Bronchial epithelial cell (primary cell): ENCODE data around the gene PGM2. TPM values are rescaled to one million over a fixed set of nuclear protein-coding genes. Genes with fewer than 3 reads are reported as not detected.
A peak's percentile ranks its signal among the peaks of the same experiment; 100 is the strongest.

Source experiments
- DNase-seq: peaks from one replicate; pipeline ENCODE4 v3.0.0-alpha.2; 2010; ENCODE audit warnings: low read depth
- FAIRE-seq: peaks from 2 replicates; lab custom pipeline; 2011; peaks lifted over from hg19 to GRCh38; lab: Jason Lieb, UNC
- H3K27me3 ChIP-seq: 2 replicates; pipeline ENCODE4 v1.5.1; 2011; ENCODE audit warnings: low read length; ENCODE audit not compliant: control insufficient read depth, insufficient read depth
- H3K36me3 ChIP-seq: 2 replicates; pipeline ENCODE4 v1.5.1; 2011; ENCODE audit warnings: low read length; ENCODE audit not compliant: control insufficient read depth, insufficient read depth
- H3K4me3 ChIP-seq: 2 replicates; pipeline ENCODE4 v1.5.1; 2011; ENCODE audit warnings: mild to moderate bottlenecking, low read depth, low read length, control low read depth
- CTCF ChIP-seq: IDR thresholded peaks from 2 replicates; pipeline ENCODE4 v1.5.1; 2011; ENCODE audit warnings: mild to moderate bottlenecking, moderate library complexity, low read length, control low read depth, inconsistent platforms; ENCODE audit not compliant: insufficient read depth, severe bottlenecking
- total RNA-seq: library from RNA; depleted of rRNA; stranded (reverse); fragments of >200 nt; gene quantifications from 2 replicates; pipeline ENCODE4 v1.2.1, GENCODE V29; 2014

Gene PGM2
- total RNA-seq, 1 donor from 2014 or later: 59.2 TPM

GRCh38 chr4:37867102-37867501 is 40.6 kb downstream of the PGM2 start:
- Histone ChIP-seq H3K4me3 (no peak overlapping the region), H3K27me3 (no peaks in the 10 kb centered on the region), H3K36me3 (peaks cover 5% of the 10 kb centered on the region)
- FAIRE-seq: no peak
- no peak for DNase-seq
- TF ChIP-seq CTCF: no peak

GRCh38 chr4:37868238-37868637 is 41.8 kb downstream of the PGM2 start:
- DNase-seq: no peak
- no peak for FAIRE-seq
- Histone ChIP-seq H3K36me3 (peaks cover 3% of the 10 kb centered on the region), H3K4me3 (no peak overlapping the region), H3K27me3 (no peaks in the 10 kb centered on the region)
- no peak for TF ChIP-seq CTCF

- Histone ChIP-seq H3K4me3 (no peak overlapping the region), H3K36me3 (peaks cover 2% of the 10 kb centered on the region), H3K27me3 (no peaks in the 10 kb centered on the region)
- no peak for FAIRE-seq
- no peak for TF ChIP-seq CTCF
- DNase-seq: peak; percentile 5
These were observed 46.0 kb downstream of the PGM2 start for GRCh38 chr4:37872310-37872988.

GRCh38 chr4:37873386-37873785 is 46.9 kb downstream of the PGM2 start:
- no peak for TF ChIP-seq CTCF
- Histone ChIP-seq H3K4me3 (no peak overlapping the region), H3K27me3 (no peaks in the 10 kb centered on the region), H3K36me3 (peaks cover 2% of the 10 kb centered on the region)
- no peak for FAIRE-seq
- peak; percentile 90 for DNase-seq

- H3K4me3 ChIP-seq: no peak overlapping the region
These were observed 49.7 kb downstream of the PGM2 start for GRCh38 chr4:37876156-37876555.

More at GRCh38 chr4:37876156-37876555, 49.7 kb downstream of the PGM2 start:
- no peak for TF ChIP-seq CTCF
- DNase-seq (no peak), FAIRE-seq (no peak)
- H3K27me3 ChIP-seq: no peaks in the 10 kb centered on the region
- H3K36me3 ChIP-seq: no peaks in the 10 kb centered on the region
